HUES48 (cell line): ENCODE measurements around the gene PPP1R1C.

Source experiments
- H3K27ac ChIP-seq: one replicate; pipeline ENCODE4 v1.7.0; 2013; ENCODE audit warnings: low read depth, low read length, inconsistent platforms
- H3K27me3 ChIP-seq: 2 replicates; pipeline ENCODE4 v1.6.1; 2013; ENCODE audit warnings: mild to moderate bottlenecking, low read length; ENCODE audit not compliant: control insufficient read depth, insufficient read depth
- H3K36me3 ChIP-seq: 2 replicates; pipeline ENCODE4 v1.6.1; 2013; ENCODE audit warnings: low read length; ENCODE audit not compliant: control insufficient read depth, insufficient read depth
- H3K4me1 ChIP-seq: 2 replicates; pipeline ENCODE4 v1.6.1; 2013; ENCODE audit warnings: mild to moderate bottlenecking, low read length; ENCODE audit not compliant: control insufficient read depth, insufficient read depth
- H3K4me3 ChIP-seq: 2 replicates; pipeline ENCODE4 v1.5.1; 2013; ENCODE audit warnings: mild to moderate bottlenecking, low read depth, low read length
- H3K9ac ChIP-seq: 2 replicates; pipeline ENCODE4 v1.6.1; 2013; ENCODE audit warnings: mild to moderate bottlenecking, low read depth, low read length, moderate library complexity
- H3K9me3 ChIP-seq: 2 replicates; pipeline ENCODE4 v1.6.1; 2013; ENCODE audit warnings: low read length; ENCODE audit not compliant: control insufficient read depth, insufficient read depth

Gene PPP1R1C

DNA sequence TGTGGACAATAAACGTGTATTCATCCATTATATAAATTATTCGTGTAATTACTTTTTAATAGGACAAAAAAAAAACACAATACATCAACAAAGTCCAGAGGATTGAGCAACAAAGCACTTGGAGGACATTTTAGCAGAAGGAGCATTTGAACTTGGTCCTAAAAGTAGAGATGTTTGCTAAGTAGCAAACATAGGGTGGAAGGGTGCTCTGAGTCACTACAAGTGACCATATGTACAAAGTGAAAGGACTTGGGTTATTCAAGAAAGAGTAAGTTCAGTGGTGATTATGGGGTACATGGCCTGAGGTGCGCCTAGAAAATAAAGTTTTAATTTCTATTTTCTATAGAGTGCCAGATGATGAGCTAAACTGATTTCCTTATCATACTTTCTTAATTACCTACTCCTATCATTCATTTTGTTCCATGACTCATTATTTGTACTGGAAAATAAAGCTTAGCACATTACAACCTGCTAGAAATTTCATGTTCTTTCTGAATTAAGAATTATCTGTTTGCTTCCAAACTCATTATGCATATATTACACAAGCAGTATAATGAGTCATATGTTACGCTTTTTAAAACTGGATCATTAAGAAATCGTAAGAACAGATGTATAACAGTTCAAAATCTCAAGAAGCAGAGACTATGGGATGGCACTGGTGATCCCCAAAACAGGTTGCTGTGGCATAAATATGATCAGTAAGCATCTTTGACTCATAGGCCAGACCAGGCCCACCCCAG is 13.1 kb upstream of the PPP1R1C start:
- Histone ChIP-seq H3K4me3 (no peak overlapping the region), H3K36me3 (no peaks in the 10 kb centered on the region), H3K27me3 (no peaks in the 10 kb centered on the region), H3K9me3 (no peaks in the 10 kb centered on the region), H3K4me1 (no peaks in the 10 kb centered on the region), H3K9ac (no peak overlapping the region), H3K27ac (no peak overlapping the region)

DNA sequence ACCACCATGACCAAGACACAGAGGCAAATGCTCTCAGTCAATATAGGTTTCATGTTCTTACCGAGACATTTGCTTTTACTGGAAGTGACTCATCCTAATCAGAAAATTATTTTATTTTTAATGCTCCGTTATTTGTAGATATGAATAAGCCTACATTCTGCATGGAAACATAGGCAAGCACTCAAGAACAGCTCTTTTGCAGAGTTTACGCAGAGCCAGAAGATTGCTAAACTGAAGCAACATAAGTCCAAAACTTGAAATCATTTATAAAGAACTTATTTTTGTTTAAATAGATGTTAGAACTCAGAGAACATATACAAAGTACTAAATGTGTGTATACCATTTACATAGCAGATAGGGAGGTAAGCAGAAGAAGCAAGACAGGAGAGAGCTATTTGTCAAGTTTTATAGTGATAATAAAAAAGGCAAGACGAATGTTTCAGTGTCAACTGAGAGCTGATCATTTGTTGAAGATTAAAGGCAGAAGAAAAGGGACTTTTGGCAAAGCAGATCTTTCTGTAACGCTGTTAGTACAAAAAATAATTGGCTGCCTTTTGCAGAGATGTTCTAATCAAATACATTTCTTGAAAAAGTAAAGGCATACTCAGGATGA is 12.4 kb upstream of the PPP1R1C start:
- no peak overlapping the region for H3K27ac ChIP-seq
- H3K9ac ChIP-seq = no peak overlapping the region
- H3K4me1 ChIP-seq = no peaks in the 10 kb centered on the region
- no peaks in the 10 kb centered on the region for H3K27me3 ChIP-seq
- no peak overlapping the region for H3K4me3 ChIP-seq
- H3K36me3 ChIP-seq = no peaks in the 10 kb centered on the region
- no peaks in the 10 kb centered on the region for H3K9me3 ChIP-seq

DNA sequence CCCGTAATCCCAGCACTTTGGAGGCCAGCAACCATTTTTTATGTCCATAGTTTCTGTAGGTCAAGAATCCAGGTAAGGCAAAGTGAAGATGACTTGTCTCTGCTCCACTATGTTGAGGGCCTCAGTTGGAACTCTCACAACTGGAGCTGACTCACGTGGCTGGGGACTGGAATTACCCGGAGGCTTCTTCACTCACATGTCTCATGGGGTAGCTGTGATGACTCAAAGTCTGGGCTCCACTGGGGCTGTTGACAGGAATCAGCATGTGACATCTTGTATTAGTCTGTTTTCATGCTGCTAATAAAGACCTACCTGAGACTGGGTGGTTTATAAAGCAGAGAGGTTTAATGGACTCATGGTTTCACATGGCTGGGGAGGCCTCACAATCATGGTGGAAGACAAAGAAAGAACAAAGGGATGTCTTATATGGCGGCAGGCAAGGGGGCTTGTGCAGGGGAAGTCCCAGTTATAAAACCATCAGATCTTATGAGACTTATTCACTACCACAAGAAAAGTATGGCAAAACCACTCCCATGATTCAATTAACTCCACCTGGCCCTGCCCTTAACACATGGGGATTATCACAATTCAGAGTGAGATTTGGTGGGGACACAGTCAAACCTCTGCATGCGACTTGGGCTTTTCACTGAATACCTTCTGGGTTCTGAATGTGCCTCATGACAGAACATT is 7.8 kb upstream of the PPP1R1C start:
- no peaks in the 10 kb centered on the region for H3K9me3 ChIP-seq
- no peak overlapping the region for H3K4me3 ChIP-seq

DNA sequence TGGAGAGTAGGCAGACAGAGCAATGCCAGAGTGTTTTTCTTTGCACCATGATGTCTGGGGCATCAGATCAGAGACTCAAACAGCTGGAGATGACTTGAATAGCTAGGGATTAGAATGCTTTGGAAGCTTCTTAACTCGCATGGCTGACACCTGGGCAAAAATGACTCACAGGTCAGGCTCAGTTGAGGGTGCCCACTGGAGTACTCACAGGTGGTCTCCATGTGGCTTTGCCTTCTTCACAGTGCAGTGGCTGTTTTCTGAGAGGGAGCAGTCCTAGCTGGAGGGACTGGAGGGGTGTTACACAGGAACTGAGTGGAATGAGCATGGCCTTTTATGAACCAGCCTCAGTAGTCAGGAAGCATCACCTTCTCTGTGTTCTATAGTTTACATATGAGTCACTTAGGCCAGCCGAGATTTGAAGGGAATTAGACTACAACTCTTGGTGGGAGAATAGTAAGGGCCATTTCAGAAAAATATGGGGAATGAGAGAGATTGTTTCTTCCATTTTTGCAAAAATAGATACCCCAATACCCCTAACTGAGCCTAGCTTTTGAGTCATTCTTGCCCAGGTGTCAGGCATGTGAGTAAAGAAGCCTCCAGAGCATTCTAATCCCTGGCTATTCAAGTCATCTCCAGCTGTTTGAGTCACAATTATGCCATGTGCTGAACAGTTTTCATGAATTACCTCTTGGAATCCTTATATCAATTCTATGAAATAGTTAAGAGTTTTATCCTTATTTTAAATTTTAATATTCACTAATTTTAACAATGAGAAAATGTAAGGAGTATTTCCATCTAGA is 7.1 kb upstream of the PPP1R1C start:
- no peak overlapping the region for H3K4me3 ChIP-seq
- H3K9me3 ChIP-seq = no peaks in the 10 kb centered on the region
- no peaks in the 10 kb centered on the region for H3K36me3 ChIP-seq
- no peak overlapping the region for H3K27ac ChIP-seq
- no peaks in the 10 kb centered on the region for H3K4me1 ChIP-seq
- no peak overlapping the region for H3K9ac ChIP-seq
- H3K27me3 ChIP-seq = no peaks in the 10 kb centered on the region

More for the DNA sequence above, 7.8 kb upstream of the PPP1R1C start:
- H3K9ac ChIP-seq = no peak overlapping the region
- no peaks in the 10 kb centered on the region for H3K27me3 ChIP-seq
- no peak overlapping the region for H3K27ac ChIP-seq
- H3K4me1 ChIP-seq = no peaks in the 10 kb centered on the region
- H3K36me3 ChIP-seq = no peaks in the 10 kb centered on the region

DNA sequence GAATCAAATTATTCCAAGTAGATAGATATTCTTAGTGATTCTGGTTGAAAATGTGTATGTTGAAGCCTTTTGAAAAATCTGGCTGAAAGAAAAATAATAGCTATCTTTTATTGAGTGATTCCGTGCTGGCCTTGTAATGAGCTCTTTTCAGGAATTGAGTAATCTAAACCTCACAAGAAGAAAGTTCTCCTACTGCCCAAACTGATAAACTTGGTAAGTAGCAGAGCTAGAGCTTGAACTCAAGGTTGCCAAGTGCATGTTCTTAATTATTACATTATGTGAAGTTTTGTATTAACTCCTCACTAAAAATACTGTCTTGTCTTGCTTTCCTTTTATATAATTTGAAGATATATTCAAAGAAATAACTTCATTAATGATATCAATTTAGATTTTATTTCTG is 1.6 kb upstream of the PPP1R1C start:
- H3K4me3 ChIP-seq = no peak overlapping the region
- no peak overlapping the region for H3K9ac ChIP-seq
- H3K36me3 ChIP-seq = no peaks in the 10 kb centered on the region
- H3K27me3 ChIP-seq = no peaks in the 10 kb centered on the region
- H3K9me3 ChIP-seq = no peaks in the 10 kb centered on the region
- H3K27ac ChIP-seq = no peak overlapping the region
- H3K4me1 ChIP-seq = no peaks in the 10 kb centered on the region

DNA sequence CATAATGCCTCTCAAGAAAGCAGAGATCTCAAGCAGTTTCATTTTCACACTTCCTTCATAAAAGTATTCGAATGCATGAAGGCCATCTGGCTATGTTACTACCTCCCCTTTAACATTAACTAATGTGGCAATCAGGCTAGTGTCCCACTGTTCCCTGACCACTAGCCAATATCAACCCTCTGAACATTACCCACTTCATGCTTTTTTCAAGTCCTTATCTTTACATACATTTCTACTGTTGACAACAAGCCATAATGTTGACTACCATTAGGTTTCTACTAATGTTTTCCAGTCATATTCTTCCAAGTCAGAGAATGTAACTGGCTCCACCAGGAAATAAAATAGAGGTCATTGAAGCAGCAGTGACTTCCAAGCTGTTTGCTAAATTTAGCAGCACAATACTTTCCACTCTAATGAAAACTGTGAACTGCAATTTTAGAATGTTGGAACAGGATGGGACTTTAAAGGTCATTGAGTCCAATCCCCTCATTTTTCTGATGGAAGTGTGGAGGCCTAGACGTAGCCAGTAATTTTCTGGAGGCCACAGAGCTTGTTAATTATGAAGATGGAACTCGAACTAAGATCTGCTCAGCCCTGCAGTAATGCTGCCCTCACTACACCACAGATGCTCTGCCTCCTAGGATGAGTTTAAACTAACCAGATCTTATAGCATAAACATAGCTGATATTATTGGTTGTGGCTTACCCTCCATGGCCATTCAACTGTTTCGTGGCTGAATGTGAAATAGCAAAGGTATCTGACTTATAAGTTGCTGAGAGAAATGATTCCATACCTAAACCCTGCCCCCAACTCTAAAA is 630 bp upstream of the PPP1R1C start:
- no peaks in the 10 kb centered on the region for H3K27me3 ChIP-seq
- H3K9ac ChIP-seq = no peak overlapping the region
- no peaks in the 10 kb centered on the region for H3K9me3 ChIP-seq
- H3K36me3 ChIP-seq = no peaks in the 10 kb centered on the region
- H3K4me1 ChIP-seq = no peaks in the 10 kb centered on the region
- H3K27ac ChIP-seq = no peak overlapping the region
- no peak overlapping the region for H3K4me3 ChIP-seq

DNA sequence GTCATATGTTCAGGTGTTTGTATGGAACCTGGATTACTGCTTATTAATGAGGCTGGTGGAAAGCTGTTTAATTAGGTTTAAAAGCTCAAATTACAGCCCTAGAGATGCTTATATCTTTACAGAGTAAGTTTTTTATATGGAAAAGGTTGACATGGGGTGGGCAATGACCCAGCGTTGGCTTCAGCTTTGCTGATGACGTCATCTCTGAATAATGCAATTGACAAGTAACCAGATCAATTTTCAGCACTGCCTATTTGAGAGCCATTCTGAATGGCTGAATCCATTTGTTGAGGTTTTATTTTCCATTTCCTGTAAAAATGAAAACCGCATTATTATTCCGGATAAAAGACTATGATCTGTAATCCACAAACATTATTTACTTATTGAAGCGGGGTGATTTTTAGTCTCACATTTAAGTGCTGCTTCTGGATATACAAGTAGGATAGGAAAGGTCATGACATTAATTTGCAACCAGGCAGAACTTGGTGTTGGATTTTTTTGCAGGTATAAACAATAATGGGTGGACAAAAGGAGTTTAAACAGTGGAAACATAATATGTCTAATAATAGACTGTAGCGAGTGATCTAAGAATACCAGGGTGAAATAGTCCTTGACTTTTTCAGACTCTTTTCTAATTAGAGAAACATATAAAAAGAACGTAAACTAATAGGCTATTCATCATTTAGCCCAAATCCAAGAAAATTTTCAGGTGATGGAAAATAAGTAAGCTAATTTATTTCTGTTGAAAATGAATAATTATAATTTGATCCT is 2.7 kb downstream of the PPP1R1C start:
- H3K27ac ChIP-seq = no peak overlapping the region
- no peaks in the 10 kb centered on the region for H3K9me3 ChIP-seq
- no peaks in the 10 kb centered on the region for H3K27me3 ChIP-seq
- H3K9ac ChIP-seq = no peak overlapping the region
- no peaks in the 10 kb centered on the region for H3K36me3 ChIP-seq
- H3K4me3 ChIP-seq = no peak overlapping the region
- no peaks in the 10 kb centered on the region for H3K4me1 ChIP-seq

DNA sequence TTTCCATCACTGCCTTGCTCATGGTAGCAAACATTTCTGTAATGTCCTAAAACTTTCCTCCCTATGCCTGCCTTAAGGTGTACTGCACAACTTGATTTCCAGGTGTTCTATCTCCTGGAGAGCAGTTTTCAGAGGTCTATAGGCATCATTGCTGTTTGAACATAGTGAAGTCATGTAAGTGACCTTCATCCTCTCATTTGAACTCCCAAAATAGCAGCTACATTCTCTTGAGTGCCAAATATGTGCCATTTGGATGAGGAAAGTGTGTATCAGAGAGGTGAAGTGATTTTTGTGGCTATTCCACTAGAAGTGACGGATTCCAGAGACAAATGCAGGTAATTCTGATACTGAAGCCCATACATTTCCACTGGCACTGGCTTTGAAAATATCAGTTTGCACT is 3.4 kb downstream of the PPP1R1C start:
- Histone ChIP-seq H3K27ac (no peak overlapping the region), H3K27me3 (no peaks in the 10 kb centered on the region), H3K4me3 (no peak overlapping the region), H3K36me3 (no peaks in the 10 kb centered on the region), H3K9ac (no peak overlapping the region), H3K9me3 (no peaks in the 10 kb centered on the region), H3K4me1 (no peaks in the 10 kb centered on the region)

DNA sequence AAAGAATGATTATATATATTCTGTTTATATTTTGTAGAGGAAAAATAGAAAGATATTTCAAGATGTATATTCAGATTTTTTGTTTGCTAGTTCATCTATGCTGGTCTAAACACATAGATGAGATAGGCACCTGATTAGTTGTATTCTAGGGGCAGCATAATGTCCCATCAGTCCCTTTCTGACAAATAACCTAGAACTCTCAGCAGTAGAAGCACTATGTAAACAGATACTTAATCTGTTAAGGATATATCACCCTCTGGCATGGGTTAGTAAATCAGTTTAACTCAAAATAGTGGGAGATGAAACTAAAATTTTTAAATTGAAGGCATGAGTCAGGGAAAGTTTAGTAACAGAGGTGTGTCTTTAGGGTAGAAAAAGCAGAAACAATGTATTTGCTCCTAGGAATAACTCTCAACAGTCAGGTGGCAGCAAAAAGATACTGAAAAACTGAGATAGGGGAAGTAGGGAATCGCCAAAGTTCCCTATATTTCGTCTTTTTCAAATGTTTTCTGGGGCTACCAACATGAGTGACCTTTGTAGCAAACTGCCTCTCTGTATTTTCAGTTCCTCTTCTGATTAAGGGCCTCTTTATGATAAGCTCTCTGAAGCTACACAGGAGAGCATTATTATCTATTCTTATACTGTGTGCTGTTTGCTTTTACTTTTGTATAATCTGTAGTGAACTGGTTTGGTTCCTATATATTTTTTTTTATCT is 5.7 kb downstream of the PPP1R1C start:
- no peak overlapping the region for H3K9ac ChIP-seq
- H3K36me3 ChIP-seq = no peaks in the 10 kb centered on the region
- H3K4me3 ChIP-seq = no peak overlapping the region
- no peaks in the 10 kb centered on the region for H3K4me1 ChIP-seq
- H3K9me3 ChIP-seq = no peaks in the 10 kb centered on the region
- H3K27ac ChIP-seq = no peak overlapping the region
- no peaks in the 10 kb centered on the region for H3K27me3 ChIP-seq
